ENCODE data around the gene GRK6.

DNA sequence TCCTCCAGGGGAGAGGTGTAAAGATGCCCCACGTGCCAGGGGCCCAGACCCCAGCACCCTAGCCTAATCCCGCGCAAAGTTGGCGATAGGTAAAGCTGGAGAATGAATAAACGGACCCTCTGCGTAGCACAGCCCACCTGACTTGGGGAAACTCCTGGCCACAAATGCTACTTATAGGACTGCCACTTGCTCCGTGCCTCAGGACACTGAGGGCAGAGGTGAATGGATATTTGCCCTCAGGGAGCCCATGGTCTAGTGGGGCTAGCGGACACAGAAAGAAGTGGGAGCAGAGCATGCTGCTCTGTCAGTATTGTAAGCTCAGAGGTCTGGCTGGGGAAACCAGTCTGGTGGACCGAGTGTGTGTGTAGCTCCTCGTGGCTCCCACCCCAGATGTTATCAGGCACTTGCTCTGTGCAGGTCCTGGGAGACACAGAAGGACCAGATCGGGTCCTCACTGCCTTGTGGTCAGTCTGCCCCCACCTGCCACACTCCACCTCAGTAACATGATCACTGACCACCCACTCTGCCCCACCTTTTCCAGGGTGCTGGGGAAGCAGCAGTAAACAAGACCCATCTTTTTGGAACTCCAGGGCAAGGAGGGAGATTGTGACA lies 841 bp downstream of the GRK6 start:
- TF ChIP-seq CEBPB (IDR thresholded peaks at IDR 0.05) (no peak), EP300 (IDR thresholded peaks at IDR 0.05; ENCODE audit: borderline replicate concordance) (no peak), YY1 (IDR thresholded peaks at IDR 0.05; ENCODE audit: low read depth) (no peak)

All from Ishikawa (cell line).